Measurements from ENCODE around the gene NEIL3. TPM values are rescaled to one million over a fixed set of nuclear protein-coding genes. Genes with fewer than 3 reads are reported as not detected.
"Not testable (repeated sequence)": the region's sequence is repeated elsewhere in the genome, so short reads cannot be mapped to it uniquely, and the experiment has no call there.

Gene NEIL3
- total and polyA plus RNA-seq, 8 donors, result 0.29 to 9.3 (median 1.4) TPM; not detected in 2

- 77 to 95% (median 91%) methylated on average over 4 of the region's 4 CpGs for WGBS, 5 donors
- Histone ChIP-seq H3K36me3 (no peaks in the 10 kb centered on the region), H3K9me3 (peaks cover 4 to 14% (median 7%) of the 10 kb centered on the region in 4 donors), H3K27me3 (no peaks in the 10 kb centered on the region), H3K4me3 (no peak overlapping the region), H3K27ac (no peak overlapping the region), H3K4me1 (no peaks in the 10 kb centered on the region)
- TF ChIP-seq POLR2A (IDR thresholded peaks at IDR 0.05), result no peak
- TF ChIP-seq EP300 (IDR thresholded peaks at IDR 0.05), result no peak
- no peak for TF ChIP-seq CTCF (IDR thresholded peaks at IDR 0.05)
- TF ChIP-seq POLR2AphosphoS5 (IDR thresholded peaks at IDR 0.05), result no peak
- DNase-seq, result no peak
- intact Hi-C loops (cut with DNase I; ENCODE audit: low total_unique reads), result no loop called here
These were observed 7.1 kb upstream of the NEIL3 start for GRCh38 chr4:177302371-177303100.

GRCh38 chr4:177304094-177304493, 5.6 kb upstream of the NEIL3 start:
- no peak overlapping the region for H3K27ac ChIP-seq
- no peak for DNase-seq
- H3K27me3 ChIP-seq, result no peaks in the 10 kb centered on the region
- no peaks in the 10 kb centered on the region for H3K9me3 ChIP-seq
- 82 to 90% (median 90%) methylated on average over 4 of the region's 4 CpGs for WGBS, 5 donors
- H3K4me3 ChIP-seq, result no peak overlapping the region
- TF ChIP-seq EP300 (IDR thresholded peaks at IDR 0.05) (no peak), CTCF (IDR thresholded peaks at IDR 0.05) (no peak), POLR2A (IDR thresholded peaks at IDR 0.05) (no peak), POLR2AphosphoS5 (IDR thresholded peaks at IDR 0.05) (no peak)
- no peaks in the 10 kb centered on the region for H3K36me3 ChIP-seq
- peaks cover 0 to 12% (median 0%) of the 10 kb centered on the region in 4 donors for H3K4me1 ChIP-seq
- intact Hi-C loops (cut with DNase I; ENCODE audit: low total_unique reads), result no loop called here

- intact Hi-C loops (cut with DNase I; ENCODE audit: low total_unique reads); H3K9me3 ChIP-seq; H3K36me3 ChIP-seq; DNase-seq; H3K27me3 ChIP-seq; H3K27ac ChIP-seq; H3K4me3 ChIP-seq: not testable (repeated sequence)
- H3K4me1 ChIP-seq, result peaks cover 0 to 16% (median 4%) of the 10 kb centered on the region in 4 donors
- 87 to 96% (median 89%) methylated on average over 3 of the region's 3 CpGs for WGBS, 5 donors
These were observed 4.8 kb upstream of the NEIL3 start for GRCh38 chr4:177304864-177305263.

GRCh38 chr4:177308125-177308524, 1.5 kb upstream of the NEIL3 start:
- 58 to 81% (median 73%) methylated on average over 3 of the region's 3 CpGs for WGBS, 5 donors
- Histone ChIP-seq H3K4me1 (peaks cover 7 to 26% (median 11%) of the 10 kb centered on the region in 4 donors), H3K27me3 (no peaks in the 10 kb centered on the region), H3K4me3 (no peak overlapping the region), H3K36me3 (no peaks in the 10 kb centered on the region), H3K9me3 (no peaks in the 10 kb centered on the region), H3K27ac (no peak overlapping the region)
- intact Hi-C loops (cut with DNase I; ENCODE audit: low total_unique reads), result no loop called here
- TF ChIP-seq POLR2A (IDR thresholded peaks at IDR 0.05) (no peak), POLR2AphosphoS5 (IDR thresholded peaks at IDR 0.05) (no peak), EP300 (IDR thresholded peaks at IDR 0.05) (no peak), CTCF (IDR thresholded peaks at IDR 0.05) (no peak)
- no peak for DNase-seq
